K562 (cell line): ENCODE measurements around the gene HSF5. TPM values are rescaled to one million over a fixed set of nuclear protein-coding genes. Genes with fewer than 3 reads are reported as not detected.

Experiments
- CCNT2 ChIP-seq: IDR thresholded peaks from 2 replicates; pipeline ENCODE4 v1.6.1; 2011; ENCODE audit warnings: borderline replicate concordance, low read depth, mild to moderate bottlenecking, moderate library complexity, mixed read lengths, low read length; ENCODE audit not compliant: insufficient read length; ENCODE audit errors: extremely low read depth
- CREB3L1 ChIP-seq: fragments of 450-650 bp; IDR thresholded peaks from 2 replicates; pipeline ENCODE4 v1.6.1; 2014; ENCODE audit warnings: low read depth, mild to moderate bottlenecking, moderate library complexity, borderline replicate concordance
- KLF10 ChIP-seq: fragments of 250-450 bp; sonication (Bioruptor Pico); IDR thresholded peaks from 2 replicates; pipeline ENCODE4 v1.6.1; 2021; ENCODE audit warnings: matching md5 sums
- MECOM ChIP-seq: fragments of 250-450 bp; sonication (Bioruptor Pico); IDR thresholded peaks from 2 replicates; pipeline ENCODE4 v1.8.0; 2022; ENCODE audit warnings: inconsistent platforms
- NELFE ChIP-seq: IDR thresholded peaks from 2 replicates; pipeline ENCODE4 v1.6.1; 2011; ENCODE audit warnings: mild to moderate bottlenecking; ENCODE audit not compliant: insufficient read depth, insufficient read length
- POLR2G ChIP-seq: fragments of 200-400 bp; formaldehyde crosslinking; IDR thresholded peaks from 2 replicates; pipeline ENCODE4 v1.6.1; 2017; ENCODE audit warnings: low read depth, mild to moderate bottlenecking, antibody characterized with exemption, low read length, moderate library complexity
- RBM14 ChIP-seq: fragments of 200-400 bp; formaldehyde crosslinking; IDR thresholded peaks from 2 replicates; pipeline ENCODE4 v1.6.1; 2018; ENCODE audit warnings: low read depth, mild to moderate bottlenecking, low read length, moderate library complexity, borderline replicate concordance; ENCODE audit not compliant: insufficient read depth
- RUNX1 ChIP-seq: sonication (generic); IDR thresholded peaks from 2 replicates; pipeline ENCODE4 v1.6.1; 2016; ENCODE audit warnings: antibody characterized with exemption, low read depth
- SLC30A9 ChIP-seq: fragments of 250-450 bp; sonication (Bioruptor Pico); IDR thresholded peaks from 2 replicates; pipeline ENCODE4 v1.8.0; 2022; ENCODE audit warnings: mild to moderate bottlenecking, moderate library complexity
- SMARCE1 ChIP-seq: fragments of 450-650 bp; IDR thresholded peaks from 2 replicates; pipeline ENCODE4 v1.7.1; 2016; ENCODE audit warnings: mild to moderate bottlenecking
- UBTF ChIP-seq, 2 experiments: IDR thresholded peaks; 2 replicates each; pipeline ENCODE4 v1.6.1; 2012; ENCODE audit warnings: improper control_type of control experiment in 2 of 2, low read depth in 2 of 2, low read length in 2 of 2, borderline replicate concordance in 1 of 2
- ZBTB34 ChIP-seq: fragments of 250-450 bp; sonication (Bioruptor Pico); IDR thresholded peaks from 2 replicates; pipeline ENCODE4 v1.8.0; 2021; ENCODE audit warnings: mild to moderate bottlenecking, moderate library complexity
- ZNF436 ChIP-seq: fragments of 250-450, 450-650 bp; sonication (Bioruptor Pico); formaldehyde crosslinking; IDR thresholded peaks from 2 replicates; pipeline ENCODE4 v1.7.0; 2020; ENCODE audit warnings: mild to moderate bottlenecking
- polyA plus RNA-seq, 8 experiments: library from polyadenylated mRNA; depleted of rRNA in 4 of 8; stranded (reverse) in 5 of 8; unstranded in 3 of 8; fragments of >200 nt; fragmentation: Nextera tagmentation in 2 of 8; fragmentation: Illumina TruSeq in 1 of 8; extraction: Ambion mirVana in 2 of 8; extraction: Trizol in 1 of 8; gene quantifications; 2 replicates each; pipeline versions ENCODE4 v1.2.1 to v1.2.3, GENCODE V29; 2011 to 2014; ENCODE audit warnings: inconsistent platforms in 1 of 8, missing spikeins in 1 of 8
- total RNA-seq, 7 experiments: library from RNA; depleted of rRNA in 6 of 7; stranded (reverse); fragments of >200 nt in 6 of 7; fragmentation: Illumina TruSeq in 2 of 7; extraction: Trizol in 2 of 7; gene quantifications; 2 replicates each; pipeline versions ENCODE4 v1.2.1 to v1.2.3, GENCODE V29; 2011 to 2021; ENCODE audit warnings: low replicate concordance in 1 of 7

HSF5 gene
- total and polyA plus RNA-seq, 9 of the 15 experiments (the other 6 are each of a cell fraction or from before 2014, with no cell fraction given), result 0.04 TPM; not detected in 8

GRCh38 chr17:58492238-58493121 lies 4.3 kb upstream of the HSF5 start (continued):
- peak; percentile 36; the same call in 1 of the 2 replicates for TF ChIP-seq CREB3L1
- TF ChIP-seq ZNF436 (CRISPR knock-in tag), result no peak
- TF ChIP-seq NELFE, result no peak
- TF ChIP-seq POLR2G, result no peak
- TF ChIP-seq SLC30A9 (CRISPR knock-in tag), result no peak
- TF ChIP-seq SMARCE1, result peak; percentile 98
- no peak for TF ChIP-seq RBM14
- no peak for TF ChIP-seq UBTF (IDR thresholded peaks at IDR 0.05; ENCODE audit: borderline replicate concordance in 1 of 2, low read depth in 2 of 2, low read length in 2 of 2)
- peak; percentile 96 for TF ChIP-seq CCNT2
- TF ChIP-seq RUNX1, result no peak
- peak; percentile 64; the same call in 1 of the 2 replicates for TF ChIP-seq MECOM
- no peak for TF ChIP-seq ZBTB34 (CRISPR knock-in tag)
- no peak for TF ChIP-seq KLF10 (CRISPR knock-in tag)
